K562 (cell line): ENCODE data around the gene PARD3. TPM values are rescaled to one million over a fixed set of nuclear protein-coding genes. Genes with fewer than 3 reads are reported as not detected.

Experiments used
- CBX8 ChIP-seq: fragments of 200-600 bp; sonication (generic); IDR thresholded peaks from 2 replicates; pipeline ENCODE4 v1.6.1; 2012; ENCODE audit warnings: borderline replicate concordance, mixed run types, low read depth, mild to moderate bottlenecking, moderate library complexity, mixed read lengths, low read length, control low read depth, inconsistent platforms; ENCODE audit not compliant: poor library complexity, severe bottlenecking; ENCODE audit errors: extremely low read depth
- CEBPB ChIP-seq: fragments of 450-650 bp; IDR thresholded peaks from 2 replicates; pipeline ENCODE4 v1.6.1; 2016; ENCODE audit warnings: missing genetic modification characterization, missing compliant biosample characterization
- CEBPG ChIP-seq, 3 experiments: fragments of 200-800 bp in 1 of 3; sonication (Bioruptor generic) in 1 of 3; sonication (generic) in 1 of 3; formaldehyde crosslinking in 1 of 3; IDR thresholded peaks in 2 of 3; conservative IDR thresholded peaks in 1 of 3; 2 replicates each; pipeline versions ENCODE4 v1.6.1 to v1.8.0; 2016 to 2022; ENCODE audit warnings: missing compliant biosample characterization in 2 of 3, missing genetic modification characterization in 2 of 3, mild to moderate bottlenecking in 1 of 3, missing genetic modification reagents in 1 of 3
- HNRNPUL1 ChIP-seq: fragments of 200-400 bp; formaldehyde crosslinking; IDR thresholded peaks from 2 replicates; pipeline ENCODE4 v1.6.1; 2017; ENCODE audit warnings: low read length
- HOXB6 ChIP-seq: fragments of 250-450 bp; sonication (Bioruptor Pico); IDR thresholded peaks from 2 replicates; pipeline ENCODE4 v1.5.1; 2022; ENCODE audit warnings: mild to moderate bottlenecking, borderline replicate concordance
- MTA3 ChIP-seq: fragments of 450-650 bp; formaldehyde crosslinking; IDR thresholded peaks from 2 replicates; pipeline ENCODE4 v1.6.1; 2017; ENCODE audit warnings: mild to moderate bottlenecking, borderline replicate concordance
- POLR2A ChIP-seq: fragments of 450-650 bp; conservative IDR thresholded peaks from 2 replicates; pipeline ENCODE4 v1.6.1; 2016
- TCF3 ChIP-seq: sonication (generic); formaldehyde crosslinking; IDR thresholded peaks from 2 replicates; pipeline ENCODE4 v1.4.0; 2020; ENCODE audit warnings: mild to moderate bottlenecking, missing genetic modification reagents
- ZNF197 ChIP-seq: fragments of 200-800 bp; sonication (Bioruptor generic); IDR thresholded peaks from 2 replicates; pipeline ENCODE4 v1.6.1; 2016; ENCODE audit warnings: low read depth, missing genetic modification characterization, missing compliant biosample characterization
- ZNF253 ChIP-seq: fragments of 250-450 bp; sonication (Bioruptor Pico); conservative IDR thresholded peaks from 2 replicates; pipeline ENCODE4 v1.6.1; 2021; ENCODE audit warnings: mild to moderate bottlenecking
- ZNF347 ChIP-seq: fragments of 450-650 bp; formaldehyde crosslinking; IDR thresholded peaks from 2 replicates; pipeline ENCODE4 v1.4.0; 2020; ENCODE audit warnings: low read depth, mild to moderate bottlenecking, moderate library complexity
- ZNF41 ChIP-seq: fragments of 250-450 bp; sonication (Bioruptor Pico); conservative IDR thresholded peaks from 2 replicates; pipeline ENCODE4 v1.4.0; 2020; ENCODE audit warnings: mild to moderate bottlenecking
- ZNF551 ChIP-seq: fragments of 250-450 bp; sonication (Bioruptor Pico); IDR thresholded peaks from 2 replicates; pipeline ENCODE4 v1.5.0; 2021; ENCODE audit warnings: mild to moderate bottlenecking, moderate library complexity
- polyA plus RNA-seq, 8 experiments: library from polyadenylated mRNA; depleted of rRNA in 4 of 8; stranded (reverse) in 5 of 8; unstranded in 3 of 8; fragments of >200 nt; fragmentation: Nextera tagmentation in 2 of 8; fragmentation: Illumina TruSeq in 1 of 8; extraction: Ambion mirVana in 2 of 8; extraction: Trizol in 1 of 8; gene quantifications; 2 replicates each; pipeline versions ENCODE4 v1.2.1 to v1.2.3, GENCODE V29; 2011 to 2014; ENCODE audit warnings: inconsistent platforms in 1 of 8, missing spikeins in 1 of 8
- total RNA-seq, 7 experiments: library from RNA; depleted of rRNA in 6 of 7; stranded (reverse); fragments of >200 nt in 6 of 7; fragmentation: Illumina TruSeq in 2 of 7; extraction: Trizol in 2 of 7; gene quantifications; 2 replicates each; pipeline versions ENCODE4 v1.2.1 to v1.2.3, GENCODE V29; 2011 to 2021; ENCODE audit warnings: low replicate concordance in 1 of 7
- TF ChIP-seq, protein P1 (sequence below): conservative IDR thresholded peaks from 2 replicates; pipeline ENCODE4 v1.6.1; 2011; ENCODE audit warnings: low read depth, mild to moderate bottlenecking, low read length; ENCODE audit not compliant: control insufficient read depth
- TF ChIP-seq, protein P2 (sequence below), 2 experiments: fragments of 450-650 bp in 1 of 2; sonication (generic) in 1 of 2; formaldehyde crosslinking in 1 of 2; IDR thresholded peaks in 1 of 2; conservative IDR thresholded peaks in 1 of 2; 2 replicates each; pipeline versions ENCODE4 v1.6.1 to v1.8.1; 2016 to 2023; ENCODE audit warnings: mild to moderate bottlenecking in 2 of 2, moderate library complexity in 2 of 2, inconsistent platforms in 1 of 2, missing genetic modification reagents in 1 of 2
- TF ChIP-seq, protein P3 (sequence below): fragments of 450-650 bp; formaldehyde crosslinking; IDR thresholded peaks from 2 replicates; pipeline ENCODE4 v1.4.0; 2020; ENCODE audit warnings: mild to moderate bottlenecking, moderate library complexity
- TF ChIP-seq, protein P4 (sequence below): sonication (generic); formaldehyde crosslinking; IDR thresholded peaks from 2 replicates; pipeline ENCODE4 v1.9.0; 2022; ENCODE audit warnings: mild to moderate bottlenecking, missing genetic modification reagents
- TF ChIP-seq, protein P5 (sequence below): fragments of 450-650 bp; formaldehyde crosslinking; IDR thresholded peaks from 2 replicates; pipeline ENCODE4 v1.4.0; 2020; ENCODE audit warnings: mild to moderate bottlenecking
- TF ChIP-seq, protein P6 (sequence below): sonication (generic); formaldehyde crosslinking; IDR thresholded peaks from 2 replicates; pipeline ENCODE4 v1.8.0; 2022; ENCODE audit warnings: mild to moderate bottlenecking, low read depth, missing genetic modification reagents

Gene PARD3
- total and polyA plus RNA-seq, 9 of the 15 experiments (the other 6 are each of a cell fraction or from before 2014, with no cell fraction given) = 2.7 to 11.7 (median 7.7) TPM

DNA sequence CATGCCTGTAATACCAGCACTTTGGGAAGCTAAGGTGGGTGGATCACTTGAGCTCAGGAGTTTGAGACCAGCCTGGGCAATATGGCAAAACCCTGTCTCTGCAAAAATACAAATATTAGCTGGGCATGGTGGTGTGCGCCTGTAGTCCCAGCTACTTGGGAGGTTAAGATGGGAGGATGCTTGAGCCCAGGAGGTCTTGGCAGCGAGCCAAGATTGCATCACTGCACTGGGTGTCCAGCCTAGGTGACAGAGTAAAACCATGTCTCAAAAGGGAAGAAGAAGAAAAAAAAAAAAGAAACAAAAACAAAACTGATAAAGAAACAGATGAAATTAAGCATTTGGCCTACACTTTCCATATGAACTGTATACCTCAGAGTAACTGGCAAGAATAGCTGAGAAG, 319.2 kb downstream of the PARD3 start (continued):
- TF ChIP-seq, protein P1, sequence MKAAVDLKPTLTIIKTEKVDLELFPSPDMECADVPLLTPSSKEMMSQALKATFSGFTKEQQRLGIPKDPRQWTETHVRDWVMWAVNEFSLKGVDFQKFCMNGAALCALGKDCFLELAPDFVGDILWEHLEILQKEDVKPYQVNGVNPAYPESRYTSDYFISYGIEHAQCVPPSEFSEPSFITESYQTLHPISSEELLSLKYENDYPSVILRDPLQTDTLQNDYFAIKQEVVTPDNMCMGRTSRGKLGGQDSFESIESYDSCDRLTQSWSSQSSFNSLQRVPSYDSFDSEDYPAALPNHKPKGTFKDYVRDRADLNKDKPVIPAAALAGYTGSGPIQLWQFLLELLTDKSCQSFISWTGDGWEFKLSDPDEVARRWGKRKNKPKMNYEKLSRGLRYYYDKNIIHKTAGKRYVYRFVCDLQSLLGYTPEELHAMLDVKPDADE = no peak
- TF ChIP-seq ZNF197 (CRISPR knock-in tag) (no peak), HNRNPUL1 (no peak), TCF3 (no peak), MTA3 (no peak), ZNF551 (CRISPR knock-in tag) (no peak), ZNF347 (CRISPR knock-in tag) (no peak), CBX8 (no peak), CEBPB (tag) (0 out of 2 replicates have a peak, but pooled peaks have one; percentile 26), HOXB6 (CRISPR knock-in tag) (no peak), ZNF253 (CRISPR knock-in tag) (no peak), POLR2A (no peak), CEBPG (CRISPR knock-in tag; IDR thresholded peaks at IDR 0.05) (no peak), CEBPG (tag; conservative IDR thresholded peaks at IDR 0.05 in 1 of 2, IDR thresholded peaks at IDR 0.05 in 1 of 2) (0 out of 4 replicates have a peak, but pooled peaks have one; percentile 15), ZNF41 (no peak)
- TF ChIP-seq, protein P2, sequence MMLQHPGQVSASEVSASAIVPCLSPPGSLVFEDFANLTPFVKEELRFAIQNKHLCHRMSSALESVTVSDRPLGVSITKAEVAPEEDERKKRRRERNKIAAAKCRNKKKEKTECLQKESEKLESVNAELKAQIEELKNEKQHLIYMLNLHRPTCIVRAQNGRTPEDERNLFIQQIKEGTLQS (IDR thresholded peaks at IDR 0.05) = 0 out of 2 replicates have a peak, but pooled peaks have one; percentile 25
- TF ChIP-seq, protein P2 (CRISPR knock-in tag; conservative IDR thresholded peaks at IDR 0.05) = no peak
- TF ChIP-seq, protein P3, sequence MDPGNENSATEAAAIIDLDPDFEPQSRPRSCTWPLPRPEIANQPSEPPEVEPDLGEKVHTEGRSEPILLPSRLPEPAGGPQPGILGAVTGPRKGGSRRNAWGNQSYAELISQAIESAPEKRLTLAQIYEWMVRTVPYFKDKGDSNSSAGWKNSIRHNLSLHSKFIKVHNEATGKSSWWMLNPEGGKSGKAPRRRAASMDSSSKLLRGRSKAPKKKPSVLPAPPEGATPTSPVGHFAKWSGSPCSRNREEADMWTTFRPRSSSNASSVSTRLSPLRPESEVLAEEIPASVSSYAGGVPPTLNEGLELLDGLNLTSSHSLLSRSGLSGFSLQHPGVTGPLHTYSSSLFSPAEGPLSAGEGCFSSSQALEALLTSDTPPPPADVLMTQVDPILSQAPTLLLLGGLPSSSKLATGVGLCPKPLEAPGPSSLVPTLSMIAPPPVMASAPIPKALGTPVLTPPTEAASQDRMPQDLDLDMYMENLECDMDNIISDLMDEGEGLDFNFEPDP (CRISPR knock-in tag) = no peak
- TF ChIP-seq, protein P4, sequence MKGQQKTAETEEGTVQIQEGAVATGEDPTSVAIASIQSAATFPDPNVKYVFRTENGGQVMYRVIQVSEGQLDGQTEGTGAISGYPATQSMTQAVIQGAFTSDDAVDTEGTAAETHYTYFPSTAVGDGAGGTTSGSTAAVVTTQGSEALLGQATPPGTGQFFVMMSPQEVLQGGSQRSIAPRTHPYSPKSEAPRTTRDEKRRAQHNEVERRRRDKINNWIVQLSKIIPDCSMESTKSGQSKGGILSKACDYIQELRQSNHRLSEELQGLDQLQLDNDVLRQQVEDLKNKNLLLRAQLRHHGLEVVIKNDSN (CRISPR knock-in tag) = no peak
- TF ChIP-seq, protein P5, sequence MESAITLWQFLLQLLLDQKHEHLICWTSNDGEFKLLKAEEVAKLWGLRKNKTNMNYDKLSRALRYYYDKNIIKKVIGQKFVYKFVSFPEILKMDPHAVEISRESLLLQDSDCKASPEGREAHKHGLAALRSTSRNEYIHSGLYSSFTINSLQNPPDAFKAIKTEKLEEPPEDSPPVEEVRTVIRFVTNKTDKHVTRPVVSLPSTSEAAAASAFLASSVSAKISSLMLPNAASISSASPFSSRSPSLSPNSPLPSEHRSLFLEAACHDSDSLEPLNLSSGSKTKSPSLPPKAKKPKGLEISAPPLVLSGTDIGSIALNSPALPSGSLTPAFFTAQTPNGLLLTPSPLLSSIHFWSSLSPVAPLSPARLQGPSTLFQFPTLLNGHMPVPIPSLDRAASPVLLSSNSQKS (CRISPR knock-in tag) = no peak
- TF ChIP-seq, protein P6, sequence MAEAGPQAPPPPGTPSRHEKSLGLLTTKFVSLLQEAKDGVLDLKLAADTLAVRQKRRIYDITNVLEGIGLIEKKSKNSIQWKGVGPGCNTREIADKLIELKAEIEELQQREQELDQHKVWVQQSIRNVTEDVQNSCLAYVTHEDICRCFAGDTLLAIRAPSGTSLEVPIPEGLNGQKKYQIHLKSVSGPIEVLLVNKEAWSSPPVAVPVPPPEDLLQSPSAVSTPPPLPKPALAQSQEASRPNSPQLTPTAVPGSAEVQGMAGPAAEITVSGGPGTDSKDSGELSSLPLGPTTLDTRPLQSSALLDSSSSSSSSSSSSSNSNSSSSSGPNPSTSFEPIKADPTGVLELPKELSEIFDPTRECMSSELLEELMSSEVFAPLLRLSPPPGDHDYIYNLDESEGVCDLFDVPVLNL (CRISPR knock-in tag) = no peak
